HepG2 (cell line): ENCODE data around the gene RPE. TPM values are rescaled to one million over a fixed set of nuclear protein-coding genes. Genes with fewer than 3 reads are reported as not detected.

Experiments used
- CBX1 ChIP-seq: IDR thresholded peaks from one replicate; pipeline ENCODE4 v1.6.1; 2016; ENCODE audit warnings: antibody characterized with exemption, low read depth
- GATAD1 ChIP-seq: IDR thresholded peaks from 2 replicates; pipeline ENCODE4 v1.6.1; 2016; ENCODE audit warnings: missing genetic modification reagents, missing compliant biosample characterization
- HOXA9 ChIP-seq: sonication (generic); formaldehyde crosslinking; IDR thresholded peaks from 2 replicates; pipeline ENCODE4 v1.8.1; 2022; ENCODE audit warnings: missing genetic modification reagents, mild to moderate bottlenecking, moderate library complexity, borderline replicate concordance
- KLF12 ChIP-seq: sonication (generic); formaldehyde crosslinking; IDR thresholded peaks from 2 replicates; pipeline ENCODE4 v1.4.0; 2020; ENCODE audit warnings: missing genetic modification reagents, borderline replicate concordance
- KMT2A ChIP-seq: sonication (generic); formaldehyde crosslinking; IDR thresholded peaks from 2 replicates; pipeline ENCODE4 v1.4.0; 2020; ENCODE audit warnings: missing genetic modification reagents
- KMT2B ChIP-seq: IDR thresholded peaks from 2 replicates; pipeline ENCODE4 v1.6.1; 2016; ENCODE audit warnings: missing genetic modification reagents, missing compliant biosample characterization
- MED13 ChIP-seq: sonication (generic); formaldehyde crosslinking; IDR thresholded peaks from 2 replicates; pipeline ENCODE4 v1.5.0; 2020; ENCODE audit warnings: missing genetic modification reagents
- NFE2L1 ChIP-seq: sonication (generic); formaldehyde crosslinking; IDR thresholded peaks from 2 replicates; pipeline ENCODE4 v1.4.0; 2020; ENCODE audit warnings: missing genetic modification reagents, mild to moderate bottlenecking, borderline replicate concordance
- NR2F1 ChIP-seq, 2 experiments: fragments of 450-650 bp in 1 of 2; formaldehyde crosslinking in 1 of 2; IDR thresholded peaks; 2 replicates each; pipeline versions ENCODE4 v1.5.0 to v1.6.1; 2016 to 2020; ENCODE audit warnings: mild to moderate bottlenecking in 1 of 2, missing compliant biosample characterization in 1 of 2, missing genetic modification reagents in 1 of 2, moderate library complexity in 1 of 2
- RFX1 ChIP-seq: fragments of 450-650 bp; IDR thresholded peaks from 2 replicates; pipeline ENCODE4 v1.6.1; 2017
- SALL1 ChIP-seq: sonication (generic); formaldehyde crosslinking; IDR thresholded peaks from 2 replicates; pipeline ENCODE4 v1.8.0; 2022; ENCODE audit warnings: mild to moderate bottlenecking, missing genetic modification reagents
- SETDB1 ChIP-seq: sonication (generic); formaldehyde crosslinking; IDR thresholded peaks from 2 replicates; pipeline ENCODE4 v1.5.1; 2020; ENCODE audit warnings: missing genetic modification reagents, mild to moderate bottlenecking, borderline replicate concordance
- SIN3A ChIP-seq: IDR thresholded peaks from 2 replicates; pipeline ENCODE4 v1.6.1; 2011; ENCODE audit warnings: low read depth, mild to moderate bottlenecking, control low read depth, low read length, borderline replicate concordance
- SP5 ChIP-seq: IDR thresholded peaks from 2 replicates; pipeline ENCODE4 v1.6.1; 2016; ENCODE audit warnings: low read depth, borderline replicate concordance
- TEAD2 ChIP-seq: sonication (generic); formaldehyde crosslinking; IDR thresholded peaks from 2 replicates; pipeline ENCODE4 v1.9.0; 2021; ENCODE audit warnings: missing genetic modification reagents
- ZBTB7A ChIP-seq: sonication (generic); formaldehyde crosslinking; IDR thresholded peaks from 2 replicates; pipeline ENCODE4 v1.8.0; 2022; ENCODE audit warnings: mild to moderate bottlenecking, missing genetic modification reagents
- ZNF263 ChIP-seq: sonication (generic); formaldehyde crosslinking; IDR thresholded peaks from 2 replicates; pipeline ENCODE4 v1.4.0; 2020; ENCODE audit warnings: missing genetic modification reagents
- ZNF672 ChIP-seq: sonication (generic); formaldehyde crosslinking; IDR thresholded peaks from 2 replicates; pipeline ENCODE4 v1.8.1; 2022; ENCODE audit warnings: missing genetic modification reagents
- ZNF674 ChIP-seq: sonication (generic); formaldehyde crosslinking; IDR thresholded peaks from 2 replicates; pipeline ENCODE4 v1.5.0; 2020; ENCODE audit warnings: low read depth, mild to moderate bottlenecking, missing genetic modification reagents
- ZNF713 ChIP-seq: sonication (generic); formaldehyde crosslinking; IDR thresholded peaks from 2 replicates; pipeline ENCODE4 v1.4.0; 2020; ENCODE audit warnings: mild to moderate bottlenecking, missing genetic modification reagents
- ZSCAN31 ChIP-seq: sonication (generic); formaldehyde crosslinking; IDR thresholded peaks from 2 replicates; pipeline ENCODE4 v1.5.0; 2020; ENCODE audit warnings: low read depth, mild to moderate bottlenecking, missing genetic modification reagents
- polyA plus RNA-seq, 8 experiments: library from polyadenylated mRNA; depleted of rRNA in 3 of 8; stranded (reverse) in 7 of 8; unstranded in 1 of 8; fragments of >200 nt; fragmentation: Illumina TruSeq in 4 of 8; extraction: Trizol in 4 of 8; gene quantifications; 2 replicates each; pipeline versions ENCODE4 v1.2.1 to v1.2.3, GENCODE V29; 2011 to 2016; ENCODE audit warnings: low read depth in 4 of 8, missing spikeins in 1 of 8, mixed read lengths in 1 of 8; ENCODE audit not compliant: insufficient read depth in 1 of 8
- total RNA-seq, 5 experiments: library from RNA; depleted of rRNA; stranded (reverse); fragments of >200 nt; fragmentation: Illumina TruSeq; extraction: Trizol; gene quantifications; 2 replicates each; pipeline ENCODE4 v1.2.3, GENCODE V29; 2016; ENCODE audit warnings: low read depth in 1 of 5
- TF ChIP-seq, protein P1 (sequence below): sonication (generic); formaldehyde crosslinking; IDR thresholded peaks from 2 replicates; pipeline ENCODE4 v1.4.0; 2020; ENCODE audit warnings: mild to moderate bottlenecking, missing genetic modification reagents
- TF ChIP-seq, protein P2 (sequence below): sonication (generic); formaldehyde crosslinking; conservative IDR thresholded peaks from 2 replicates; pipeline ENCODE4 v1.8.0; 2022; ENCODE audit warnings: low read depth, missing genetic modification reagents
- TF ChIP-seq, protein P3 (sequence below): sonication (generic); formaldehyde crosslinking; IDR thresholded peaks from 2 replicates; pipeline ENCODE4 v1.8.1; 2023; ENCODE audit warnings: mild to moderate bottlenecking, missing genetic modification reagents, borderline replicate concordance
- TF ChIP-seq, protein P4 (sequence below): sonication (generic); formaldehyde crosslinking; IDR thresholded peaks from 2 replicates; pipeline ENCODE4 v1.8.0; 2022; ENCODE audit warnings: missing genetic modification reagents, low read depth, mild to moderate bottlenecking, borderline replicate concordance
- TF ChIP-seq, protein P5 (sequence below): sonication (generic); formaldehyde crosslinking; IDR thresholded peaks from 2 replicates; pipeline ENCODE4 v1.4.0; 2020; ENCODE audit warnings: missing genetic modification reagents

The RPE gene
- total and polyA plus RNA-seq, 2 of the 13 experiments (the other 11 are each of a cell fraction or from before 2014, with no cell fraction given), result 72.3 to 107 TPM

DNA sequence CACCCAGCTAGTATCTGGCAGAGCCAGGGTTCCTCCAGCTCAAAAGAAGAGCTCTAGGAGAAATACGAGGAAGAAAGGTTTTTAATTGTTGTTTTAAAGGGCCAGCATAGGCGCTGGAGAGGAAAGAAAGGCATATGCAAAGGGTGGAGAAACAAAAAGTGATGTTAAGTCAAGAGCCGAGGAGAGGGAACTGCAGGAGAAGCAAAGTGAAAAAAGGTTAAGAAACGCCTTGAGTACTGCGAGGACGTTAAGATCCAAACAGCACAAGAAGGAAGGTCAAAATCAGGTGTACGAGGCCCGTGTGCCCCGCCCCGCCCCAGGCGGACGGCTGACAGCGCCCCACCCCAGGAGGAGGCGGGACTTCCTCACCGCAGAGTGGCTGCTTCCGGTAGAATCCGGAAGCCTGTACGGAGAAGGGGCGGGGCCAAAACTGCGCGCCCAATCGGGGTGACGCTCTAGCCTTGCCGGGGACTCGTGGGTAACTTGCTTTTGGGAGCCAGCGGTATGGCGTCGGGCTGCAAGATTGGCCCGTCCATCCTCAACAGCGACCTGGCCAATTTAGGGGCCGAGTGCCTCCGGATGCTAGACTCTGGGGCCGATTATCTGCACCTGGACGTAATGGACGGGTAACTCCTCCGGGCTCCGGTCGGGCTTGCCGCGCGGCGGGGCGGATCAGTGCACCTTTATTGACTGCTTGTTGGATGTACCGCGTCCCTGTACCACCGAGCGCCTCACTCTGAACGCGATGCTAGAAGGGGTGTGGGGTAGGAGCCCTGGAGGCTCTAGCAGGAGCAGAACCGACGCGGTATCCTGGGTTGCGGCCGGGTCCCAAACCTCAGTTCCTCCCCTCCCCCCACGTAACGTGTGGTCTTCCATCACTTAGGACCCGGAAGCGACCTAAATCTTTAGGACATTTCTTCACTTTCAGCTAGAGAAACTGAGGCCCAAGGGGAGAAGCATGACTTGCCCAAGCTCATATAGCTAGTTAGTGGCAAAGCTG, at the start of gene RPE (continued):
- TF ChIP-seq, protein P1, sequence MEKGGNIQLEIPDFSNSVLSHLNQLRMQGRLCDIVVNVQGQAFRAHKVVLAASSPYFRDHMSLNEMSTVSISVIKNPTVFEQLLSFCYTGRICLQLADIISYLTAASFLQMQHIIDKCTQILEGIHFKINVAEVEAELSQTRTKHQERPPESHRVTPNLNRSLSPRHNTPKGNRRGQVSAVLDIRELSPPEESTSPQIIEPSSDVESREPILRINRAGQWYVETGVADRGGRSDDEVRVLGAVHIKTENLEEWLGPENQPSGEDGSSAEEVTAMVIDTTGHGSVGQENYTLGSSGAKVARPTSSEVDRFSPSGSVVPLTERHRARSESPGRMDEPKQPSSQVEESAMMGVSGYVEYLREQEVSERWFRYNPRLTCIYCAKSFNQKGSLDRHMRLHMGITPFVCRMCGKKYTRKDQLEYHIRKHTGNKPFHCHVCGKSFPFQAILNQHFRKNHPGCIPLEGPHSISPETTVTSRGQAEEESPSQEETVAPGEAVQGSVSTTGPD (CRISPR knock-in tag), result no peak
- TF ChIP-seq MED13 (CRISPR knock-in tag), result no peak; the same call in 1 of the 2 replicates
- TF ChIP-seq, protein P2, sequence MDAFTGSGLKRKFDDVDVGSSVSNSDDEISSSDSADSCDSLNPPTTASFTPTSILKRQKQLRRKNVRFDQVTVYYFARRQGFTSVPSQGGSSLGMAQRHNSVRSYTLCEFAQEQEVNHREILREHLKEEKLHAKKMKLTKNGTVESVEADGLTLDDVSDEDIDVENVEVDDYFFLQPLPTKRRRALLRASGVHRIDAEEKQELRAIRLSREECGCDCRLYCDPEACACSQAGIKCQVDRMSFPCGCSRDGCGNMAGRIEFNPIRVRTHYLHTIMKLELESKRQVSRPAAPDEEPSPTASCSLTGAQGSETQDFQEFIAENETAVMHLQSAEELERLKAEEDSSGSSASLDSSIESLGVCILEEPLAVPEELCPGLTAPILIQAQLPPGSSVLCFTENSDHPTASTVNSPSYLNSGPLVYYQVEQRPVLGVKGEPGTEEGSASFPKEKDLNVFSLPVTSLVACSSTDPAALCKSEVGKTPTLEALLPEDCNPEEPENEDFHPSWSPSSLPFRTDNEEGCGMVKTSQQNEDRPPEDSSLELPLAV (CRISPR knock-in tag), result no peak
- peak; percentile 95 for TF ChIP-seq KMT2A (CRISPR knock-in tag)
- peak; percentile 9; the same call in 1 of the 2 replicates for TF ChIP-seq SIN3A
- TF ChIP-seq, protein P3, sequence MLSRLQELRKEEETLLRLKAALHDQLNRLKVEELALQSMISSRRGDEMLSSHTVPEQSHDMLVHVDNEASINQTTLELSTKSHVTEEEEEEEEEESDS, result no peak
- no peak for TF ChIP-seq ZNF672 (CRISPR knock-in tag)
- no peak for TF ChIP-seq SETDB1 (CRISPR knock-in tag)
- peak; percentile 91 for TF ChIP-seq KLF12 (CRISPR knock-in tag)
- TF ChIP-seq RFX1, result no peak
- TF ChIP-seq CBX1, result peak; percentile 91
- no peak for TF ChIP-seq NFE2L1 (CRISPR knock-in tag)
- TF ChIP-seq ZBTB7A, result no peak
- peak; percentile 53; the same call in 1 of the 2 replicates for TF ChIP-seq ZSCAN31 (CRISPR knock-in tag)
- TF ChIP-seq NR2F1 (CRISPR knock-in tag; IDR thresholded peaks at IDR 0.05), result no peak
- TF ChIP-seq, protein P4, sequence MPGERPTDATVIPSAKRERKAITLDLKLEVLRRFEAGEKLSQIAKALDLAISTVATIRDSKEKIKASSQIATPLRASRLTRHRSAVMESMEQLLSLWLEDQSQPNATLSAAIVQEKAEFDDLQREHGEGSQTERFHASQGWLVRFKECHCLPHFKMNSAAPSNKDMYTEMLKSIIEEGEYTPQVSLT (CRISPR knock-in tag), result no peak
- TF ChIP-seq GATAD1 (CRISPR knock-in tag), result peak; percentile 95
- TF ChIP-seq SP5, result peak; percentile 92
- TF ChIP-seq, protein P5, sequence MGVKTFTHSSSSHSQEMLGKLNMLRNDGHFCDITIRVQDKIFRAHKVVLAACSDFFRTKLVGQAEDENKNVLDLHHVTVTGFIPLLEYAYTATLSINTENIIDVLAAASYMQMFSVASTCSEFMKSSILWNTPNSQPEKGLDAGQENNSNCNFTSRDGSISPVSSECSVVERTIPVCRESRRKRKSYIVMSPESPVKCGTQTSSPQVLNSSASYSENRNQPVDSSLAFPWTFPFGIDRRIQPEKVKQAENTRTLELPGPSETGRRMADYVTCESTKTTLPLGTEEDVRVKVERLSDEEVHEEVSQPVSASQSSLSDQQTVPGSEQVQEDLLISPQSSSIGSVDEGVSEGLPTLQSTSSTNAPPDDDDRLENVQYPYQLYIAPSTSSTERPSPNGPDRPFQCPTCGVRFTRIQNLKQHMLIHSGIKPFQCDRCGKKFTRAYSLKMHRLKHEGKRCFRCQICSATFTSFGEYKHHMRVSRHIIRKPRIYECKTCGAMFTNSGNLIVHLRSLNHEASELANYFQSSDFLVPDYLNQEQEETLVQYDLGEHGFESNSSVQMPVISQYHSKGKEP (CRISPR knock-in tag), result no peak
- TF ChIP-seq KMT2B (CRISPR knock-in tag), result peak; percentile 95
- TF ChIP-seq HOXA9 (CRISPR knock-in tag), result no peak
- TF ChIP-seq ZNF713 (CRISPR knock-in tag), result no peak
- no peak for TF ChIP-seq TEAD2 (CRISPR knock-in tag)
- TF ChIP-seq ZNF674 (CRISPR knock-in tag), result no peak
- TF ChIP-seq ZNF263 (CRISPR knock-in tag), result no peak
- peak; percentile 90 for TF ChIP-seq SALL1 (CRISPR knock-in tag)
